HCT116 (cell line): ENCODE results near the gene DTX1.

ENCODE experiments used
- ATF3 ChIP-seq: IDR thresholded peaks from 2 replicates; pipeline ENCODE4 v1.6.1; 2012
- CEBPB ChIP-seq: IDR thresholded peaks from 2 replicates; pipeline ENCODE4 v1.6.1; 2012; ENCODE audit warnings: low read depth
- EGR1 ChIP-seq: IDR thresholded peaks from 2 replicates; pipeline ENCODE4 v1.6.1; 2012; ENCODE audit warnings: low read depth
- EZH2 ChIP-seq: fragments of 200-600 bp; sonication (generic); IDR thresholded peaks from 2 replicates; pipeline ENCODE4 v1.6.1; 2017; ENCODE audit warnings: antibody characterized with exemption, mixed run types
- EZH2phosphoT487 ChIP-seq: fragments of 200-600 bp; IDR thresholded peaks from 2 replicates; pipeline ENCODE4 v1.6.1; 2018; ENCODE audit warnings: antibody characterized with exemption, borderline replicate concordance
- POLR2A ChIP-seq: IDR thresholded peaks from 2 replicates; pipeline ENCODE4 v1.7.0; 2011; ENCODE audit warnings: borderline replicate concordance; ENCODE audit not compliant: insufficient read depth, insufficient read length; ENCODE audit errors: extremely low read depth
- POLR2AphosphoS5 ChIP-seq: IDR thresholded peaks from 2 replicates; pipeline ENCODE4 v1.6.1; 2011; ENCODE audit warnings: mild to moderate bottlenecking, low read depth, low read length, moderate library complexity
- RAD21 ChIP-seq: IDR thresholded peaks from 2 replicates; pipeline ENCODE4 v1.6.1; 2012; ENCODE audit warnings: low read depth, mild to moderate bottlenecking
- SIN3A ChIP-seq: IDR thresholded peaks from 2 replicates; pipeline ENCODE4 v1.6.1; 2012; ENCODE audit warnings: low read depth
- TCF7L2 ChIP-seq: IDR thresholded peaks from 2 replicates; pipeline ENCODE4 v1.7.0; 2011; ENCODE audit warnings: borderline replicate concordance, inconsistent platforms; ENCODE audit not compliant: insufficient read depth, insufficient read length; ENCODE audit errors: extremely low read depth
- TF ChIP-seq, protein P1 (sequence below), 3 experiments: fragments of 200-600 bp in 1 of 3; sonication (generic) in 1 of 3; IDR thresholded peaks in 2 of 3; conservative IDR thresholded peaks in 1 of 3; 2 replicates each; pipeline ENCODE4 v1.5.1; 2012 to 2017; ENCODE audit warnings: low read depth in 2 of 3, low read length in 2 of 3, antibody characterized with exemption in 1 of 3, borderline replicate concordance in 1 of 3, control low read depth in 1 of 3, mild to moderate bottlenecking in 1 of 3, mixed read lengths in 1 of 3, mixed run types in 1 of 3, moderate library complexity in 1 of 3; ENCODE audit not compliant: insufficient read depth in 1 of 3
- TF ChIP-seq, protein P2 (sequence below): IDR thresholded peaks from 2 replicates; pipeline ENCODE4 v1.6.1; 2012; ENCODE audit warnings: low read depth
- TF ChIP-seq, protein P3 (sequence below): IDR thresholded peaks from 2 replicates; pipeline ENCODE4 v1.6.1; 2012

- TF ChIP-seq RAD21: no peak
- no peak for TF ChIP-seq POLR2A
- TF ChIP-seq, protein P1, sequence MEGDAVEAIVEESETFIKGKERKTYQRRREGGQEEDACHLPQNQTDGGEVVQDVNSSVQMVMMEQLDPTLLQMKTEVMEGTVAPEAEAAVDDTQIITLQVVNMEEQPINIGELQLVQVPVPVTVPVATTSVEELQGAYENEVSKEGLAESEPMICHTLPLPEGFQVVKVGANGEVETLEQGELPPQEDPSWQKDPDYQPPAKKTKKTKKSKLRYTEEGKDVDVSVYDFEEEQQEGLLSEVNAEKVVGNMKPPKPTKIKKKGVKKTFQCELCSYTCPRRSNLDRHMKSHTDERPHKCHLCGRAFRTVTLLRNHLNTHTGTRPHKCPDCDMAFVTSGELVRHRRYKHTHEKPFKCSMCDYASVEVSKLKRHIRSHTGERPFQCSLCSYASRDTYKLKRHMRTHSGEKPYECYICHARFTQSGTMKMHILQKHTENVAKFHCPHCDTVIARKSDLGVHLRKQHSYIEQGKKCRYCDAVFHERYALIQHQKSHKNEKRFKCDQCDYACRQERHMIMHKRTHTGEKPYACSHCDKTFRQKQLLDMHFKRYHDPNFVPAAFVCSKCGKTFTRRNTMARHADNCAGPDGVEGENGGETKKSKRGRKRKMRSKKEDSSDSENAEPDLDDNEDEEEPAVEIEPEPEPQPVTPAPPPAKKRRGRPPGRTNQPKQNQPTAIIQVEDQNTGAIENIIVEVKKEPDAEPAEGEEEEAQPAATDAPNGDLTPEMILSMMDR (IDR thresholded peaks at IDR 0.05 in 2 of 3, conservative IDR thresholded peaks at IDR 0.05 in 1 of 3; ENCODE audit: borderline replicate concordance in 1 of 3, insufficient read depth in 1 of 3, low read depth in 2 of 3, low read length in 2 of 3): no peak
- no peak for TF ChIP-seq POLR2AphosphoS5
- TF ChIP-seq, protein P2, sequence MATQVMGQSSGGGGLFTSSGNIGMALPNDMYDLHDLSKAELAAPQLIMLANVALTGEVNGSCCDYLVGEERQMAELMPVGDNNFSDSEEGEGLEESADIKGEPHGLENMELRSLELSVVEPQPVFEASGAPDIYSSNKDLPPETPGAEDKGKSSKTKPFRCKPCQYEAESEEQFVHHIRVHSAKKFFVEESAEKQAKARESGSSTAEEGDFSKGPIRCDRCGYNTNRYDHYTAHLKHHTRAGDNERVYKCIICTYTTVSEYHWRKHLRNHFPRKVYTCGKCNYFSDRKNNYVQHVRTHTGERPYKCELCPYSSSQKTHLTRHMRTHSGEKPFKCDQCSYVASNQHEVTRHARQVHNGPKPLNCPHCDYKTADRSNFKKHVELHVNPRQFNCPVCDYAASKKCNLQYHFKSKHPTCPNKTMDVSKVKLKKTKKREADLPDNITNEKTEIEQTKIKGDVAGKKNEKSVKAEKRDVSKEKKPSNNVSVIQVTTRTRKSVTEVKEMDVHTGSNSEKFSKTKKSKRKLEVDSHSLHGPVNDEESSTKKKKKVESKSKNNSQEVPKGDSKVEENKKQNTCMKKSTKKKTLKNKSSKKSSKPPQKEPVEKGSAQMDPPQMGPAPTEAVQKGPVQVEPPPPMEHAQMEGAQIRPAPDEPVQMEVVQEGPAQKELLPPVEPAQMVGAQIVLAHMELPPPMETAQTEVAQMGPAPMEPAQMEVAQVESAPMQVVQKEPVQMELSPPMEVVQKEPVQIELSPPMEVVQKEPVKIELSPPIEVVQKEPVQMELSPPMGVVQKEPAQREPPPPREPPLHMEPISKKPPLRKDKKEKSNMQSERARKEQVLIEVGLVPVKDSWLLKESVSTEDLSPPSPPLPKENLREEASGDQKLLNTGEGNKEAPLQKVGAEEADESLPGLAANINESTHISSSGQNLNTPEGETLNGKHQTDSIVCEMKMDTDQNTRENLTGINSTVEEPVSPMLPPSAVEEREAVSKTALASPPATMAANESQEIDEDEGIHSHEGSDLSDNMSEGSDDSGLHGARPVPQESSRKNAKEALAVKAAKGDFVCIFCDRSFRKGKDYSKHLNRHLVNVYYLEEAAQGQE: no peak
- TF ChIP-seq, protein P3, sequence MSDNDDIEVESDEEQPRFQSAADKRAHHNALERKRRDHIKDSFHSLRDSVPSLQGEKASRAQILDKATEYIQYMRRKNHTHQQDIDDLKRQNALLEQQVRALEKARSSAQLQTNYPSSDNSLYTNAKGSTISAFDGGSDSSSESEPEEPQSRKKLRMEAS: no peak
- no peak for TF ChIP-seq ATF3
- no peak for TF ChIP-seq EZH2
- TF ChIP-seq CEBPB: no peak
- TF ChIP-seq EZH2phosphoT487: no peak
- no peak for TF ChIP-seq EGR1
- TF ChIP-seq SIN3A: no peak
- TF ChIP-seq TCF7L2: no peak
Measured at GRCh38 chr12:113109360-113109759, 52.8 kb downstream of the DTX1 start.
